Astrocyte of the cerebellum (primary cell): ENCODE data around the gene STKLD1.

ENCODE experiments used
- DNase-seq: peaks from one replicate; pipeline ENCODE4 v3.0.0-alpha.2; 2011; ENCODE audit warnings: low read depth
- H3K4me3 ChIP-seq: 2 replicates; pipeline ENCODE4 v1.5.1; 2011; ENCODE audit warnings: mild to moderate bottlenecking, low read depth, low read length, moderate library complexity
- CTCF ChIP-seq: IDR thresholded peaks from 2 replicates; pipeline ENCODE4 v1.5.1; 2012; ENCODE audit warnings: low read length, low read depth, moderate library complexity, mild to moderate bottlenecking; ENCODE audit errors: missing control alignments
- in situ Hi-C: cut with HindIII; loops from 2 replicates; pipeline ENCODE4 v1.10.0; 2017; ENCODE audit warnings: low sequenced_read_pairs

The STKLD1 gene

GRCh38 chr9:133377721-133378216 lies 1.6 kb downstream of the STKLD1 start:
- DNase-seq: no peak
- TF ChIP-seq CTCF: no peak
- in situ Hi-C loops: loop anchor here (5.0 kb wide), 1 partner anchor 90 kb away; no protein-coding TSS in a partner anchor
- no peak overlapping the region for H3K4me3 ChIP-seq

- in situ Hi-C loops: loop anchor here (5.0 kb wide), 1 partner anchor 89 kb away; no protein-coding TSS in a partner anchor
- H3K4me3 ChIP-seq: no peak overlapping the region
- no peak for DNase-seq
- no peak for TF ChIP-seq CTCF
Observed at GRCh38 chr9:133378408-133378962, 2.3 kb downstream of the STKLD1 start.

GRCh38 chr9:133379153-133380086 lies 3.3 kb downstream of the STKLD1 start:
- DNase-seq: no peak
- H3K4me3 ChIP-seq: no peak overlapping the region
- in situ Hi-C loops: loop anchor here (5.0 kb wide), 1 partner anchor 88 kb away; no protein-coding TSS in a partner anchor
- TF ChIP-seq CTCF: no peak

- in situ Hi-C loops: no loop called here
- DNase-seq: no peak
- no peak for TF ChIP-seq CTCF
- no peak overlapping the region for H3K4me3 ChIP-seq
Observed at GRCh38 chr9:133380734-133381133, 4.6 kb downstream of the STKLD1 start.

GRCh38 chr9:133382507-133383141 lies 6.5 kb downstream of the STKLD1 start:
- TF ChIP-seq CTCF: no peak

GRCh38 chr9:133383438-133383837 lies 7.3 kb downstream of the STKLD1 start:
- DNase-seq: no peak
- no peak overlapping the region for H3K4me3 ChIP-seq
- TF ChIP-seq CTCF: no peak
- in situ Hi-C loops: no loop called here

More at GRCh38 chr9:133382507-133383141, 6.5 kb downstream of the STKLD1 start:
- no peak for DNase-seq
- H3K4me3 ChIP-seq: no peak overlapping the region
- in situ Hi-C loops: no loop called here
